ENCODE data around the gene GALNT10.

GALNT10 gene

GRCh38 chr5:154203798-154204578 is 13.5 kb downstream of the GALNT10 start:
- ATAC-seq, result no peak
- no peak for TF ChIP-seq CREB5 (CRISPR knock-in tag; IDR thresholded peaks at IDR 0.05; ENCODE audit: low read depth)
- no peak for TF ChIP-seq ZNF8 (CRISPR knock-in tag; IDR thresholded peaks at IDR 0.05)
- no peak for TF ChIP-seq PPARA (CRISPR knock-in tag; IDR thresholded peaks at IDR 0.05; ENCODE audit: borderline replicate concordance)
- no peak for TF ChIP-seq OSR1 (CRISPR knock-in tag; IDR thresholded peaks at IDR 0.05)
- TF ChIP-seq TOX (CRISPR knock-in tag; IDR thresholded peaks at IDR 0.05; ENCODE audit: borderline replicate concordance), result no peak
- TF ChIP-seq TSHZ2 (CRISPR knock-in tag; IDR thresholded peaks at IDR 0.05), result no peak
- TF ChIP-seq ISL1 (CRISPR knock-in tag; IDR thresholded peaks at IDR 0.05), result no peak
- TF ChIP-seq CSDC2 (CRISPR knock-in tag; IDR thresholded peaks at IDR 0.05), result no peak
- no peak for TF ChIP-seq POU6F1 (CRISPR knock-in tag; IDR thresholded peaks at IDR 0.05; ENCODE audit: borderline replicate concordance, low read depth)
- no peak for TF ChIP-seq ARNTL (CRISPR knock-in tag; IDR thresholded peaks at IDR 0.05; ENCODE audit: borderline replicate concordance, low read depth)
- no peak for TF ChIP-seq PATZ1 (CRISPR knock-in tag; IDR thresholded peaks at IDR 0.05; ENCODE audit: borderline replicate concordance)
- TF ChIP-seq ZFP3 (CRISPR knock-in tag; IDR thresholded peaks at IDR 0.05), result no peak
- TF ChIP-seq ZC3H10 (CRISPR knock-in tag; IDR thresholded peaks at IDR 0.05), result no peak
- no peak for TF ChIP-seq ZFP30 (CRISPR knock-in tag; IDR thresholded peaks at IDR 0.05)
- no peak for TF ChIP-seq ZNF70 (CRISPR knock-in tag; IDR thresholded peaks at IDR 0.05)
- no peak for TF ChIP-seq GLIS3 (CRISPR knock-in tag; IDR thresholded peaks at IDR 0.05)
- TF ChIP-seq RARB (CRISPR knock-in tag; IDR thresholded peaks at IDR 0.05), result no peak
- TF ChIP-seq SNAI2 (CRISPR knock-in tag; IDR thresholded peaks at IDR 0.05), result no peak

GRCh38 chr5:154205441-154206117 is 15.0 kb downstream of the GALNT10 start:
- ATAC-seq, result no peak
- no peak for TF ChIP-seq RARB (CRISPR knock-in tag; IDR thresholded peaks at IDR 0.05)
- no peak for TF ChIP-seq POU6F1 (CRISPR knock-in tag; IDR thresholded peaks at IDR 0.05; ENCODE audit: borderline replicate concordance, low read depth)
- no peak for TF ChIP-seq PATZ1 (CRISPR knock-in tag; IDR thresholded peaks at IDR 0.05; ENCODE audit: borderline replicate concordance)
- no peak for TF ChIP-seq ISL1 (CRISPR knock-in tag; IDR thresholded peaks at IDR 0.05)
- no peak for TF ChIP-seq ESRRG (CRISPR knock-in tag; IDR thresholded peaks at IDR 0.05)
- TF ChIP-seq ZFP3 (CRISPR knock-in tag; IDR thresholded peaks at IDR 0.05), result no peak
- no peak for TF ChIP-seq TSHZ2 (CRISPR knock-in tag; IDR thresholded peaks at IDR 0.05)
- TF ChIP-seq ARNTL (CRISPR knock-in tag; IDR thresholded peaks at IDR 0.05; ENCODE audit: borderline replicate concordance, low read depth), result no peak
- no peak for TF ChIP-seq TOX (CRISPR knock-in tag; IDR thresholded peaks at IDR 0.05; ENCODE audit: borderline replicate concordance)
- TF ChIP-seq CSRNP3 (CRISPR knock-in tag; IDR thresholded peaks at IDR 0.05), result no peak
- no peak for TF ChIP-seq ZNF70 (CRISPR knock-in tag; IDR thresholded peaks at IDR 0.05)
- no peak for TF ChIP-seq SNAI2 (CRISPR knock-in tag; IDR thresholded peaks at IDR 0.05)
